AG10803 (cell line): ENCODE data around the gene MORF4L2.

Experiments
- DNase-seq: peaks from one replicate; pipeline ENCODE4 v3.0.0; 2010; ENCODE audit warnings: low read depth
- H3K4me3 ChIP-seq: 2 replicates; pipeline ENCODE4 v1.5.1; 2011; ENCODE audit warnings: mild to moderate bottlenecking, low read length, control low read depth
- CTCF ChIP-seq: conservative IDR thresholded peaks from 2 replicates; pipeline ENCODE4 v1.5.1; 2011; ENCODE audit warnings: mild to moderate bottlenecking, low read length, control low read depth, inconsistent platforms

Gene MORF4L2

GRCh38 chrX:103686199-103687072, at the start of gene MORF4L2:
MORF4L2 (minus strand) TSS chrX:103686699; CDS start chrX:103677027, 9,672 bp downstream.
- peak within 1 kb of the TSS; percentile 82 for H3K4me3 ChIP-seq
- TF ChIP-seq CTCF = no peak

GRCh38 chrX:103734125-103734760, 47.7 kb upstream of the MORF4L2 start:
- TF ChIP-seq CTCF = no peak
- DNase-seq = peak; percentile 15
- H3K4me3 ChIP-seq = no peak overlapping the region

More at GRCh38 chrX:103686199-103687072, at the start of gene MORF4L2:
- DNase-seq = peak; percentile 99

- no peak for TF ChIP-seq CTCF
These were observed 46.5 kb upstream of the MORF4L2 start for GRCh38 chrX:103733017-103733416.

GRCh38 chrX:103730796-103731493, 44.4 kb upstream of the MORF4L2 start:
- DNase-seq = peak; percentile 81
- TF ChIP-seq CTCF = no peak
- H3K4me3 ChIP-seq = no peak overlapping the region

More at GRCh38 chrX:103733017-103733416, 46.5 kb upstream of the MORF4L2 start:
- peak; percentile 15 for DNase-seq
- no peak overlapping the region for H3K4me3 ChIP-seq

GRCh38 chrX:103730147-103730795, 43.8 kb upstream of the MORF4L2 start:
- no peak overlapping the region for H3K4me3 ChIP-seq
- no peak for TF ChIP-seq CTCF
- no peak for DNase-seq

GRCh38 chrX:103729015-103729414, 42.5 kb upstream of the MORF4L2 start:
- TF ChIP-seq CTCF = no peak
- no peak for DNase-seq
- H3K4me3 ChIP-seq = no peak overlapping the region
